HCEC 1CT (cell line): Measurements from ENCODE around the gene PPP1R3D.

Experiments used
- DNase-seq: peaks from one replicate; pipeline ENCODE4 v3.0.0-alpha.2; 2017

The PPP1R3D gene

GRCh38 chr20:59947376-59947775 is 7.3 kb upstream of the PPP1R3D start:
- no peak for DNase-seq

GRCh38 chr20:59945731-59946130 is 5.6 kb upstream of the PPP1R3D start:
- no peak for DNase-seq

- no peak for DNase-seq
Measured at GRCh38 chr20:59945175-59945574, 5.1 kb upstream of the PPP1R3D start.

- no peak for DNase-seq
Measured at GRCh38 chr20:59944726-59945125, 4.6 kb upstream of the PPP1R3D start.

DNA sequence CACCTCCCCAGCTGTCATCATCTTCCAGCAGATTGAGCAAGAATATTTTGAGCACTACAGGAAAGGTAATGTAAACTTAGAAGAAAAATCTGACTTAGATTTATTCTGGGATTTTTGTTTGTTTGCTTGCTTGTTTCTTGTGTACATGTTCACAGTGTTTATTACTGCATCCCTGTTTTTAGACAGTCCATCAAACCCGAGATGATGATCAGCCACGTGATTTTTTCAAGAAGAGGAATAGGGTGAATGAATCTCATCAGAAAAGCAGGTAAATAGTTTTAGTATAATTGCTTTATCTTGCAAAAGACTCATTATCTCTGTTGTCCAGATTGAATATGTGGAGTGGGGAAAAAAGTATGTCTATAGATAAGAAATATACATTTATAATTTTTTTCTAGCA is 2.1 kb upstream of the PPP1R3D start:
- no peak for DNase-seq

DNA sequence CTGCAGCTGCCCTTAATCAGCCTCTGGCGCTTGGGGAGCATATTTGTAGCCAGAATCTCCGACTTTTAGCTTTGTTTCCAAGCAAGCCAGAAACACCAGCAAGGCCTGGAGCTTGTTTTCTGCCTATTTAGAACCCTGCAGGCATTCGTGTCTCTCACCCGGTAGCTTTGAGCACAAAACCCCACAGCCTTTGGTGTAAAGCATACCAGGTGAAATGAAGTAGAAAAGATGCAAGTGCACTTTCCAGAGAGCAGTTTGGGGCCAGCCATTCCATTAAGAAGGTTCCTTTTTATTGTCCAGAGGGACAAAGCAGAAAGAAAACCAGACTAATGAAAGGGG is 820 bp upstream of the PPP1R3D start:
- DNase-seq, result no peak

- no peak for DNase-seq
Measured at GRCh38 chr20:59939879-59940128, 301 bp downstream of the PPP1R3D start.

DNA sequence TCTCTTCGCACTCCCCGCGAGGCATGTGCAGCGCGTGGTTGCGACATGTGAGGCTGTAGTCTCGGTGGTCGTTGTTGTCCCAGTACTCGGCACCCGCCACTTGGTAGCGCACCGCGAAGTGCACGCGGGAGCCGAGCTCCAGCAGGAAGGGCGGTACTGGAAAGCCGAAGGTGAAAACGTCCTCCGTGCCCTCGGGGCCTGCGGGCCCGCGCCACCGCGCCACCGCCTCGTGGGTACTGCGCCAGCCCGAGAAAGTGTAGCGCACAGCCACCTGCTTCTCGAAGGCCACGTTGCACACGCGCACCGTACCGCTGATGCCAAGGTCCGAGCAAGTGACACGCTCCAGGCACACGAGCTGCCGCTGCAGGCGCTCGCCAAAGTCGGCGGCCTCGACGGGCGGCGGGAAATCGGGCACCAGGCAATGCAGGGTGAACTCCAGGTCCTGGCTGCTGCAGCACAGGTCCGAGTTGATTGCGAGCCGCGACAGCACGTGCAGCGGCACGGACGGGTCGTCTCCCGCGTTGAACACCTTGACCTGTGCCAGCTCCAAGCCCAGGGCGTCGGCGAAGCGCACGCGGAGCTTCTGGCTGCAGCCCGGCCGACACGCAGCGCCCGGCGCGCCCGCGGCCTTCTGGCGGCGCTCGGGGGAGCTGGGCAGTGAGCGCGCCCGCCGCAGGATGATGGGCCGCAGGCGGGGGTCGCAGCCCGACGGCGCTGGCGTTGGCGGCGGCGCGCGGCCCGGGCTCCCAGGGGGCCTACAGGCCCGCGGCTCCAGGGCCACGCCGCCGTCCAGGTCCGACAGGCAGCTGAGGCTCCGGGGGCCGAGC is 840 bp downstream of the PPP1R3D start:
- DNase-seq, result peak; percentile 17

DNA sequence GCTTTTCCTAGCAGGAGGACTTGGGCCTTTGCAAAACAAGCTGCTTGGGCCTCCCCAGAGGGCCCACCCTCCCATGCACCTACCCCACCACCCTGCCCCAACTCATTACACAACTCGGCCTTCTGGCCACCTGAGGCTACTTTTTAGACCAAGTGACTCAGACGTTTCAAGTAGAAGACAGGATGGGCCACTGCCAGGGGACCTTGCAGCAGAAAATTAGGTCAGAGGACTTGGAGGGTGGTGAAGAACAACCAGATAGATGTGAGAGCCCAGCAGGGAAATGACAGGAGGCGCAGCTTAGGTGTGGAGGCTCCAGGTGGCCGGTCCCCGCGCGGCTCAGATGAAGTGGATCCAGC is 1.4 kb downstream of the PPP1R3D start:
- no peak for DNase-seq

GRCh38 chr20:59938221-59938620 is 1.9 kb downstream of the PPP1R3D start:
- DNase-seq, result peak; percentile 47

- DNase-seq, result no peak
Measured at GRCh38 chr20:59937150-59937549, 3.0 kb downstream of the PPP1R3D start.

DNA sequence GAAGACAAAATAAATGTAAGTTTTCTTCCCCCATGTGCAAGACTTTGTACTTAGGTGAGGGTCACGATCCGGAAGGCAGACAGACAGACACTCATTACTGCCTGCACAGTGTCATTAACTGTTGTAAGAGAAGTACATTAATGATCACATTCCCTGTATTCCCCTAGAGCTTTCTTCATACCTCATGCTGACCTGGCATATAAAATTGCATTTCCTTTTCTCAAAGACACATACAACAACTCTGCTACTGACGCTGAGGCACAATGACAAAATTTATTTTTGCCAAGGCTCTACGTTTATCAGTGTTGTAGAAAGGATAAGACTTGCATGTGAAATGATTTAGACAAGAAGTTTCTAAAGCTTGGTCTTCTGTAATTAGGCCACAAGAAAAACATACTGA is 3.7 kb downstream of the PPP1R3D start:
- DNase-seq, result no peak

GRCh38 chr20:59935457-59936185 is 4.5 kb downstream of the PPP1R3D start:
- no peak for DNase-seq

- DNase-seq, result peak; percentile 46
Measured at GRCh38 chr20:59933849-59934585, 6.1 kb downstream of the PPP1R3D start.

- DNase-seq, result no peak
Measured at GRCh38 chr20:59933296-59933848, 6.7 kb downstream of the PPP1R3D start, which contains the start of gene SYCP2. Gene SYCP2 (minus strand): TSS chr20:59933637. CDS start chr20:59922413, 11,224 bp downstream.

DNA sequence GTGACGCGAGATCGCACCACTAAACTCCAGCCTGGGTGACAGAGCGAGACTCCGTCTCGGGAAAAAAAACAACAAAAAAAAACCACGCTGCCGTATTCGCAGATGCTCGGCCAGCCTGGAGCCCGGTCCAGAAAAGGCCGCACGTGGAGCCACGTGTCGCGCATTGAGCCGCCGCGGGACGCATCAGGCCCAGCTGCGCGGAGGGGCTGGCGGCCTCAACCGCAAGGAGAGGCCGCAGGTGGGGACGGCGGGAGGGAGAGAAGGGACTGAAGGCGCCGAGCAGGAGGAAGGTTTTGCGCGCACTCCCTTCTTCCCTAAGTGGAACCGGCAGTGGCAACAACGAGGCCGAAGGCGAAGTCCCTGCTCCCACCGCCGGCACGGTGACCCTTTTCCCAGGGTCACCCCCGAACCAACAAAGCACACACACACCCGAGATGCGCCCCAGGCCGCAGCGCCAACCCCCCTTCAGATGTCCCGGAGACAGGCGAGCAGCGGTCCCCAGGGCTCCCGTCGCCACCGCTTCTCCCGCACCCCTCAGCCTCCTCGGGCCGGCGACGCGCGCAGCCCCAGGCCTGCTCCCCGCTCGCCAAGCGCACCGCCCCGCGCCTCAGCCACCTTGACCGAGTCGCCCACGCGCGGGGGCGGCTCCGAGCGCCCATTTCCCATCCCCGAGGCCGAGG is 7.3 kb downstream of the PPP1R3D start:
- DNase-seq, result no peak

DNA sequence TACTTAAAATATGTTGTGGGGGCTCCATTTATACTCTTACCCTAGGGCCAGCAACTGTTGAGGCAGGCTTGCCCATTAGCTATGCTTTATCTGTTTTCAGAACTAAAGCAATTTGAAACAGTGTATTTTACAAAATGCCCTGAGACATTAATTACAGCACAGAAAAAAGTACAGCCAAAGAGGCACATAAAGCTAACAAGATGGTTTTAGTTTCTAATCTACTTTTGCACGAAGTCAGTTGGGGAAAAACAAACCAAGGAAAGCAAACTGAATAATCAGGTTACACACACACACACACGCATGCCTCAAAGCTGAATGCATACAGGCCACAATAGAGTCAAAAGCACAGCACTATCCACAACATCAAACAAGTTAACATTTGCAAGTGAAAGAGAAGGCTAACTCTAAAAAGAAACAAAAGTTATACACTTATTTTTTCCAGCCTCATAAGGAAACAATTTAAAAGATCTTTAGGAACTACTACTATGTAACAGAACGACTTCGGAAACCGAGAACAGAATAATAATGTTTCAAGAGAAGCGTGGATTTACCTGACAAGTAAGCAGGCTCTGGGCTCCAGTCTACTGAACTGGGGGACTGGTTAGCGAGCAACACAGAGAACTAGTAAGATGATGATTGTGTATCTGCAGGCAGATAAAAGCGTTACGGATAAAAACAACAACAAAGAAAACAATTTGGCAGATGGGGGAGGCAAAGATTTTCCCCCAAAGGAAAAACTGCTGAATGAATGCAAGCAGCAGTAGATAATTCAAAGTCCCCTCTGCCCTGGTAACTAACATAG is 8.4 kb downstream of the PPP1R3D start:
- no peak for DNase-seq

DNA sequence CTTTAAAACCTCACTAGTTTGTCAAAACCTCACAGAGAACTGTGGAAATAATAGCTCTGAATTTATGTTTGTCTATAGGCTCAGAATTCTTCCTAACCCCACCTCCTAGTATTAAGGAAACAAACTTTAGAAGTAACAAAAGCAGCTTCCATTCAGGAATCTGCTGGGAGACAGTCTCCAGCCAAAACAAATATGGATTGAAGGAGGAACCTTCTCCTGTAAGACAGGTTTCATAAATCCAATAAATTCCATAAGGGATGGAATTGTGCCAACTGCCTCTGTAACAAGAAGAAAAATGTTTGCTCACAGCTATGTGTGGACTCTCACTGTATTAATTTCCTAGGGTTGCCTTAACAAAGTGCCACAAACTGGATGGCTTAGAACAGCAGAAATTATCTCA is 14.2 kb downstream of the PPP1R3D start:
- no peak for DNase-seq

DNA sequence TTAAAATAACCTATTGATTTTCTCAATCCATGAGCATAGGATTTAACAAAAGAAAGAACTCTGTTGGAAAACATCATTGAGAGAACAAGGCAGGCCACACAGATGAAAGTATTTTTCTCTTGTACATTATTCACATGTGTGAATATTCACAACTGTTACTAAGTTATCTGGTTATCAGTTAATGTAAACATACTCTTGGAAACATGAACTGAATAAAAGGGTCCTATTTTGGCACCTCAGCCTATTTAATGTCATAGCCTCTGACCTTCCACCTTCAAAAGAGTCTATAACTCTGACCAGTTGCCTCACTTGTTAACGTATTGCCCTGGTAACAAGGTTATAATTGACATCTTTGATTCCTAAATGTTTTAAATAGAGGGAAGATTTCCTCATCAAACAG is 14.7 kb downstream of the PPP1R3D start:
- DNase-seq, result no peak

- DNase-seq, result no peak
Measured at GRCh38 chr20:59923514-59923913, 16.6 kb downstream of the PPP1R3D start.

DNA sequence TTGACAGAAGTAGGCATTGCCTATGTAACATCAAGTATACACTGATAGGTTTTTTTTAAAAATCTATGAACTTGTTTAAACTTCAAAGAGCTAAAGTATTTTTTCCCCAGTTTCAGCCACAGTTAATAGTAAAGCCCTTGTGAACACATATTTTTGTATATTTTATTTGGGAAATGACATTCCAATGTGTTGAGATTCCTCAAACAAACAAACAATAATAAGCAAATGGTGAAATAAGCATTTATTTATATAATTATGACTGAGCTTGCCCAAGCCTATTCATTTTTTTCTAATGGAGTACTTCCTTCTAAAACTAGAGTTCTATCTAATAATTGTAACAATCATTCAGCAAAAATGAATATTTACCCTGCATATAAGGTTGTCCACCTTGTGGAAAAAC is 19.2 kb downstream of the PPP1R3D start:
- no peak for DNase-seq

DNA sequence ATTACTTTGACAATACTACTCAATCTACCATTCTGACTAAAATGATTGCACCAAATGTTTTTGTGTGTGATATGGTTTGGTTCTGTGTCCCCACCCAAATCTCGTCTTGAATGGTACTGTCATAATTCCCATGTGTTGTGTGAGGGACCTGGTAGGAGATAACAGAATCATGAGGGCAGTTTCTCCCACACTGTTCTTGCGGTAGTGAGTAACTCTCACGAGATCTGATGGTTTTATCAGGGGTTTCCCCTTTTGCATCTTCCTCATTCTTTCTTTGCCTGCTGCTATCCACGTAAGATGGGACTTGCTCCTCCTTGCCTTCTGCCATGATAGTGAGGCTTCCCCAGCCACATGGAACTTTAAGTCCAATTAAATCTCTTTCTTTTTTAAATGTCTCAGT is 27.5 kb downstream of the PPP1R3D start:
- no peak for DNase-seq
